Glomerular visceral epithelial cell (primary cell): ENCODE results near the gene PIEZO2.
"Not testable (repeated sequence)": the region's sequence is repeated elsewhere in the genome, so short reads cannot be mapped to it uniquely, and the experiment has no call there.

Experiments
- DNase-seq: peaks from one replicate; pipeline ENCODE4 v3.0.0-alpha.2; 2016; ENCODE audit errors: extremely low spot score

The PIEZO2 gene

DNA sequence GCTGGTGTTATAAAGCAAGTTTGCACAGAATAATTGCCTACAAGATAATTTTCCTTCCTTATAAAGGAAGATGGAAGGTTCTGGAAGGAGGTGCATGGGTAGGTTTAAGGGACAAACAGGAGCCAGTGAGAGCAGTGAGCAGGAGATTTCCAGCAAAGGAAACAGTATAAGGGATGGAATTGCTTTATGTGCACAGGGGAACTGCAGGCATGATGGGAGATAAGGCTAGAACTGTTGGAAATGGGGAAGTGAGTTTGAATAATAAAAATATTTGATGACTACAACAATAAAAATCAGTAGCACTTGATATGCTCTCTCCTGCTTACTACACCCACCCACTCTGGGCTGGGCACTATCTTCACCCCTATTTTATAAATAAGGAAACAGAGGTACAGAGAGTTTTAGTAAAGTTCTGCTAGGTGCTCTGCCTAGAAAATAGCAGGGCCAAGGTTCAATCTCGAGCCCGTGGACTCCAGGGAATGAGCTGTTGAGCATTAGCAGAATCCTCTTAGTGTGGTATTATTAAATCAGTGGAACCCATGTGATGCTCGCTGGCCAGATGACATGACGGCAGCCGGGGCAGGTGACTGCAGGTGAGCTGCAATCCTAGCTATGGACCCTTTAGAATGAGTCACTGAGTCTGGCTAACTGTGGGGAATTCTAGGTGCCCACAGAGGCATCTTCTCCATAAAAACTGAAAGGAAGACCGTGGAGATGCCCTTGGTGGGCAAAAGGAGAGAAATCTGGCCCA, 302.5 kb downstream of the PIEZO2 start:
- no peak for DNase-seq

DNA sequence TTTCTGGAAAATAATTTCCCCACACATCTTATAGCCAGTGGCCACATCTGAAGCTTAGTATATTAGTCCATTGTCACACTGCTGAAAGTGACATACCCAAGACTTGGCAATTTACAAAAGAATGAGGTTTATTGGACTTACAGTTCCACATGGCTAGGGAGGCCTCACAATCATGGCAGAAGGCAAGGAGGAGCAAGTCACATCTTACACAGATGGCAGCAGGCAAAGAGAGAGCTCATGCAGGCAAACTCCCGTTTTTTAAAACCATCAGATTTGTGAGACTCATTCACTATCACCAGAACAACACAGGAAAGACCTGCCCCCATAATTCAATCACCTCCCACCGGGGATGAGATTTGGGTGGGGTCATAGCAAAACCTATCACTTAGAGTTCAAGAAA, 303.3 kb downstream of the PIEZO2 start:
- DNase-seq: not testable (repeated sequence)

DNA sequence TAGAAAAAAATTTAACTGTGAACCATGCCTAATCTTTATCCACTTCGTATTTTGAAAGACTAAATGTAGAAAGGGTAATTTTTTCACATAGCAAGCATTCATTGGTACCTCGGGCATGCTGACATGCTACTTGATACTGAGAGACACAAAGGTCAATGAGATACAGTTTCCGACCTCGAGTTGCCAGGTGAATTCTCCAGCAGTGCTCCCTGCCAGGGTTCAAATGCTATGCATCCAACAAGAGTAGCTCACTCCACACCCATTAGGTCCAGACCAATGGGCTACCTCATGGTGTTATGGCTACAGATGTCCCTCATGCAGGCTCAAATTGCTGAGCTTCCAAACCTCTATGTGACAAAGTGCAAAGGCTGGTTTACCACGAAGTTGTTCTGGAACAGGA, 305.8 kb downstream of the PIEZO2 start:
- no peak for DNase-seq

DNA sequence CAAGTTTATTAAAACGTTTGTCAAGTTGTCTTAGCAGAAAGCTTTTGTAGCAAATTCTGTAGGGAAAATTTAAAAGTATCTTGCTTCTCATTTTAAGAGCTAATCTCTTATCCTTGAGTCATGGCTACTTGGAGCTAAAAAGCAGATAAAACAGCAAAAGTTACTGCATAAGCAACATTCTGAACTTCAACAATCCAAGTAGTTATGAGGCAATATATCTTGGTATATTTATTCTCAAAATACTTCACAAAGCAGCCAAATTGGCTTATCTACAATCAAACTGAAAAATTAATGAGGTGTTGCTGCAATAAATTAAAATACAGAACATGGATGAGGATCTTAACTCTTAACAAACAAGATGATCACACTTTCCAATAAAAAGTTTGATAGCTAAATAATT, 306.5 kb downstream of the PIEZO2 start:
- no peak for DNase-seq

DNA sequence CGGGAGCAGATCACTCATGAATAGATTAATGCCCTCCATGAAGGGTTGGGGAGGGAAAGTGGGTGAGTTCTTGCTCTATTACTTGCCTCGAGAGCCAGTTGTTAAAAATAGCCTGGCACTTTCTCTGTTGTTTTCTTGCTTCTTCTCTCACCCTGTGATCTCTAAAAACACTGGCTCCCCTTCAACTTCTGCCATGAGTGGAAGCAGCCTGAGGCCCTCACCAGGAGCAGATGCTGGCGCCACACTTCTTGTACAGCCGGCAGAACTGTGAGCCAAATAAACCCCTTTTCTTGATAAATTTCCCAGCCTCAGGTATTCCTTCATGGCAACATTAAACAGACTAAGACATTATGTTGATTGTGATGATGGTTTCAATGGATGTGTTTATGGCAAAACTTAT, 307.0 kb downstream of the PIEZO2 start:
- DNase-seq: no peak

DNA sequence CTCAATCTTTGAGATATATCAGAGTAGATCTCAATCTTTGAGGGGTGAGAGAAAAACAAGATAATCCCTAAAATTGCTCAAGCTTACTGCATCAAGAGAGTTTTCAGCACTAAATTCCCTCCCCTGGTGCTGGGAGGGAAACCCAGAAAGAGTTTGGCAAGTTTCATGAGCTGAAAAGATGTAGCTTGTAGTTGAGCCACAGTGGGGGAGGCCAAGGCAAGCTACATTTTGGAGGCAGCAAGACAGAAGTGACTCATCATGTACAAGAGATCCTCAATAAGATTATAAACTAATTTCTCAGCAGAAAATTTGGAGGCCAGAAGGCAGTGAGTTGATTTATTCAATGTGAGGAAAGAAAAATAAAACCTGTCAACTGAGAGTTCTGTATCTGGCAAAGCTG, 308.2 kb downstream of the PIEZO2 start:
- DNase-seq: no peak

DNA sequence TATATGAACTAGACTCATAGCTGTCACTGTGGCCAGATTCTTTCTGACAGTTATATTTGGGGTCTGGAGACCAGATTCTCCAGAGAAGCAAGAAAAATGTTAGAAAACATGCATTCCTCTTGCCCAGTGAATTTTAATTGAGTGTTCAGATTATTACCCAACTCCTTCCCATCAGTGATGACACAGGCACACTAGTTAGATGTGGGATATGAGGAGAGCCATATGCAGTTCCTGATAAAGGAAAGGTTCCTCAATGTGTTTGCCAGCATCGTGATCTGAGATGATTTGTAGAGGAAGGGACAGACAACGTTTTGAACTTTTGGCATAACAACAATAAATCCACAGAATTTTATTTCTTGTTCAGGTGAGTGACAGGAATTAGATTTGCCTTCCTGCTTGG, 308.6 kb downstream of the PIEZO2 start:
- no peak for DNase-seq

DNA sequence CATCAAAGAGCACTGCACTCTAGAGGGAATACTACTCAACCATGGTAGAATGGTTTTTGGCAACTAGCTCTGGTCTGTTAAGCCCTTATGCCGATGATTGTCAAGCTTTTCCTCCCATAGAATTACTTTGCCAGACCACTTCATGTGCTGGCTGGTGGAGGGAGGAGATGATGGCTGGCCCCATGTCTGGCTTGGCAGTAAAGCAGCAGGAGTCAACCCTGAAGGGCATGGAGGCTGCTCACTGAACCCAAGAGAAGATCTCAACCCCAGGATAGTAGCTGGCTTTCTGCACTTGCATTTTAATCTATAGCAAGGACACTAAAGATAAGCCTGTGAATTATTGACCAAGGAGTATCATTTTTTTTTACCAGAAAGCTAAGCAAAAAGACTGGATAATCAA, 309.9 kb downstream of the PIEZO2 start:
- DNase-seq: no peak

DNA sequence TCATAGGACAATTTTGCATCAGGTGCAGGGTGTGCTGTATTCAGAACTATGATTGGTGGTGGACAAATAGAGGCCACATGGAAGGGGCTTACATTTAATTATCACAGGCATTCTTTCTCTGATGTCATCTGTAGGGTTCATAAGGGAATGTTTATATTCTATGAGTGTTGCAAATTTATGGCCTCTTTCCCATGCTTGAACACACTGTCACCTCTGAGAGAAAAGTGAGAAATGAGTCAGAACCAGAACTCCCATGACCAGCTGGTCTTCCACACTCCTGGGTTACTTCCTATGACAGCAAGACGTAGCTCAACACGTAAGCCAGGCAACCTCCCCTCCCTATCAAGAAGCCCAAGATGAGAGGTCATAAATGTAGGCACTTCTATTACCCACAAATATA, 310.8 kb downstream of the PIEZO2 start:
- no peak for DNase-seq

DNA sequence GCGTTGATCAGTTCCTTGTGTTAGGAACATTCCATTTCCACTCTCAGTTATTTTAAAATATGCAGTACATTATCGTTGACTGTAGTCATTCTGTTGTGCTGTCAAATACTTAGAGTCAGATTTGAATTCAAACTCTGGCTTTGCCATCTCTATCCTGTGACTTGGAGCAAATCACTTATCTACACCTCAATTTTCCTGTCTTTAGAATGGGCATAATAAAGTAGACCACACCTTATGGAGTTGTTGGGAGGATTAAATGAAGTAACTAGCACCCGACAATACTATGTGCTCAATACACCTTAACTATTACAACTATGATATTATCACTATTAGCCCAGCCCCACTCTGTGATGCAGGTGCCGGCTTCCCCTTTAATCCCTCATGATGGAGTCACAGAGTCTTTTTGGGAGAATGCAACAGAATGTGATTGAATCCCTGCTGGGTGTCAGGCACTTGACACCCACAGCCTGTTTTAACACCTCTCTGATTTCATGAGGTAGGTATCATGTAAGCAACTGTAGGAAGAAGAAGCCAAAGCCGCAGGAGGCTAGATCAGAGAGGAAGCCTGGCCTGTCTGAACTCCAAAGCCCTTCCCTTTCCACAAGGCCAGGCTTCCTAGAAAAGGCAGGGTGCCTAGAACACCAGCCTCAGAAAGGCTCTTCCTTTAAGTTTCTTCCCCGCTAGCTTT, 315.1 kb downstream of the PIEZO2 start:
- DNase-seq: no peak

DNA sequence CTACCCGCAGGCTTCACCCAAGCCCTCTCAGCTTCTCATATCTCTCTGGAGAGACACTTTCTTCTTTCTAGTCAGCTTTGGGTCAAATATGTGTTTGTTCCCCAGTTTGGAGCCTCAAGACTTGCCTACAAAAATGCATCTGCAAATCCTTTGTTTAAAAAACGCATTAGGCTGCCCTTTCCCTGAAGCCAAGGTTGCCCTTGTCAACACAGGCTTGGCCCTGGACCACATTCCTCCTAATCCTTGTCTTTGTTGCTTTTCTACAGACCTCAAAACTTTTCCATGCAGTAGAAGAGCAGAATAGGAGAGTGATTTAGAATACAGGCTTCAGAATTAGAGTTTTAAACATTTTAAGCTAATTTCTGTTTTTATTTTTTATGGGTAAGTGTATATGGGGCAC, 315.7 kb downstream of the PIEZO2 start:
- no peak for DNase-seq

DNA sequence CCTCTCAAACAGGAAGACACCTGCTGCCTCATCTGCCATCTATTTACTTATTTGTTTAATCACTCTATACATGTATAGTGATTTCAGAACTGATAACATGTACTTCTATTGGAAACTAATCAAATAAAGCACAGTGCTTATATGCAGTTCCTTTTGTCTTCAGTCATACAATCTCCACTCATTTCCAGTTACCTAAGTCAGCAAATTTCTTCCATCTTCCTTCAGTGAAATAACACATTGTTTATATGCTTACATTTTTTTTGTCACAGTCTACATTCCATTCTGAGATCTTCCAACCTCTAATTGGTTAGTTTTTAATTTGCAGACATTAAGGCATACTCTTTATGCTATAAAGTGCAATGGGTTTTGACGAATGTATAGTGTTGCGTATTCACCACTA, 323.0 kb downstream of the PIEZO2 start:
- no peak for DNase-seq

DNA sequence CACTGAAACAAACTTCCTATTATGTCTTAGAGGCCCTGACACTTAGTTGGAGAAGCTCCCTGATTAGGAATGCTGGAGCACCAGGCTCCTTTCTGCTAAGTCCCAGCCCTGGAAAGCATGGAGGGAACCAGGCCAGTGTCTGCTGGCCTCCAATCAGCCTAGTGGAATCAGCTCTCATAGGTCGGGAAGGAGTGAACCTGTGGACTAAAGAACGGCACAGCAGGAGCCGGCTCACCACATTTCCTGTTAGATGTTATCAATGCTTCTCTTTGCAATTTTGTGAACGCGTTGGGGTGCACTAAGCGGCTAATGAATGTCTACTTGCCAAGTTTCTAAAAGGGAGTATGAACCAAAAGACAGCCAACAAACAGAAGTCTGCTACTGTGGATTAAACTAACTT, 326.9 kb downstream of the PIEZO2 start:
- DNase-seq: no peak

DNA sequence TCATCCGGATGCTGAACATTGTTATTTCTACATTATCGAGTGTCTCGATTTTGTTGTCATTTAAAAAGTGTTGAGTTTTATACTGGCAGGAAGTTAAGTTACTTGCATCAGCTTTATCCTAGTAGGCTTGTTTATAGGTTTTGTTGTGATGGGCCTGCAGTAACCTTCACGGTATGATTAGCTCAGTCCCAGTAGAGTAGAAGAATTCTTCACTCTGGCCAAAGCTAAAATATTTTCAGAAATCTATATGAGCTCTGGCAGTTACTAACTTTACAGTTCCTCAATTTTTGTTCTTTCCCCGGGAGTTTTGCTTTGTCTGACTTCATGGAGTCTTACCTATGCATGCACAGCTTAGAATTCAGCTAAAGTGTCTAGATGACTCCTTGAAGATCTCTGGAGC, 328.7 kb downstream of the PIEZO2 start:
- DNase-seq: no peak

DNA sequence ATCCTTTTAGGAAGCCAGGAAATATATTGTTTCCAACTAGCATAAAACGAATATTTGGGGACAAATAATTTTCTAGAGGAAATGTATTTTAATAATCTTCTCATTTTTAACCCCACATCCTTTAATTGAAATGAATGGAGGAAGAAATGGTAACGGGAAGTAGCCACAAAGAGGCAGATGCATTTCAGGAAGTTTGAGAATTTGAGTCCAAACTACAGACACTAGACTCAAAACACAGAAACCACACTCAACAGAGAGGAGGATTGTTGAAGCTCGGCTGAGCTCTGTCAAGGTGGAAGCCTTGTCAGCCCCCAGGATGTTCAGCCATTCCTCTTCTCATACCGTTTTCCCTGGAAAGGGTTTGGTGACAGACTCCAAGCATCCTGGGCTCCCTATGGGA, 335.0 kb downstream of the PIEZO2 start:
- no peak for DNase-seq

DNA sequence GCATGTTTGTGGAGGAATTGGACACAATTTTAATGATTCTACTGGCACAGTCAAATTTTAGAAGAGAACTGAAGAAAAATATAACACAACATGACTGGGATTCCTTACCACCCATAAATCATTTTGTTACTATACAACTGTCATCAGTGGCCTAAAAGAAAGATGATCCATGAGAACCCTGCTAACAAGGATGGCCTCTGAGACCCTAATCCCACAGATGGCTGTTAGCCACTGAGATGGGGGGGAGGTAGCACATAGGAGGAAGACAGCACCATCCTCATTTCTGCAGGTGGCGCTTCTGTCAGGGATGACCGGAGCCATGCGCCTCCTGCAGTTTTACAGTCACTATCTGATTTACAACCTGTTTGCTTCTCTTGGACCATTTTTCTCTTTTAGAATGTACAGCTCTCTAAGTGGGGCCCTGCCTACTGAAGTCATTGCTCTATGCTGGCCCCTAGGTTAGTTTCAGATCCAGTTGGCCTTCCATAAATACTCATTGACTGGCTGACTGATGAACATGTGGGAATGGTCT, 343.7 kb downstream of the PIEZO2 start:
- DNase-seq: no peak

DNA sequence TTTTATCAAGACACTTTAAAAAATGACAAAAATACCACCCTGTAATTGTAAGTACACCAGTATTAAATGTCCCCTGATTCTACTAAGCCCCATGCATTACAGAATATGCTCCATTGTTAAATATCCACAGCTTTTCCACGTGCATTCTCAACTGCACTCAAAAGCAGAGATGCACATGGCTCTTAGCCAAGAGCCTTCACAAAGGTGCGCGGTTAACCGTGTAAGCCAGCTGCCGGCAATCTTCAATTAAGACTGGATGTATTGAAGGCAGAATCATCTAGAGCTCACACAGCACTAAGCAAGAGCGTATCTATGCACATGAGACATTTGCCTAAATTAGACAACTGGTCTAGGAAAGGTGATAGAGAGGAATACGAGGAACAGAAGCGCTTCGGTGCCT, 345.2 kb downstream of the PIEZO2 start:
- no peak for DNase-seq

DNA sequence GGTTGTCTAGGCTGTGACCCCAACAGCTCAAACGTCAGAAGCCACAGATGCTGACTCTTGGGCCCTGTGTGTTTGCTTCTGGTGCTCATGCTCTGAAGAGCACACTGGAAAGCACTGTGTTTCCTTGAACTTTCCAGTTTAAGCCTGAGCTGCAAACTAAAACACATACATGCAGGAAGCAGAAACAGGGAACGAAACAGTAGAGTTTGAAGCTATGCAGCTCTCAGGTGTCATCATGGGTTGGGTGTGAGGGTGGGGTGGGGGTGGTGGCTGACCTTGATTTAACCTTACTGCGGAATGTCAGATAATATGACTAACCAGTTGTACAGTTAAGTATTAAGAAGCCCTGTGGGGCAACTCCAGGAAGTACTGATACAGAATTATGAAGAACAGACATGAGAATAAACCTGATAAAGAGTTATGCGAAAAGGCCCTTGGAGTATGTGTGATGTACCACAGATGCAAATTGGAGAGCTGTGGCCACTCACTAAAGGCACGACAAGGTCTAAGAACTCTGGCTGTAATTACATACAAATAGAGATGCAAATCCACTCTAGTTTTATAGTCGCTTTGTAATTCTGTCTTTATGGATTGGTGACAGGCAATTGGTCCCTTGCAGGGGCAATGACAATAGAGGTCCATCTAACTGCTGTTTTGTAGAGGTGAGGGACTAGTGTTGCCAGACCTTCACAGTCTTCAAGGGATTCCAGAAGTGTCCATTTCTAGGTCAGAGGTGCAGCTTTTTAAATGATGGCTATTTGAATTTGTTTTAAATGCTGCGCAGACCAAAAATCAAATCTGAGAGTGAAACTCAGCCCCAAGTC, 350.4 kb downstream of the PIEZO2 start:
- peak; percentile 74 for DNase-seq

DNA sequence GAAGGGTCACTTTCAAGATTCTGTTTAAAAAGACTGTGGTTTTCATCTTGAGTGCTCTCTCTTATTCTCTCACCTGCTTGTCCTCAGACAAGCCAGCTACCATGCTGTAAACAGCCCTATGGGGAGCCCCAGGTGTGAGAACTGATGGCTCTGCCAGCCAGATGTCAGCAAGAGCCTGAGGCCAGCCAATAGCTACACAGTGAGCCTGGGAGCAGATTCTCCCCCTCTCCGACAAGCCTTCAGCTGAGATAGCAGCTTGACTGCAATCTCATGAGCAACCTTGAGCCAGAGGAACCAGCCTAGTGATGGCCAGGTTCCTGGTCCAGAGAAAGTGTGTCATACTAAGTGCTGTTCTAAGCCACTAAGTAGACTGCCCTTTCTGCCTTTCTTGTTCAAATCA, 351.5 kb downstream of the PIEZO2 start:
- no peak for DNase-seq

DNA sequence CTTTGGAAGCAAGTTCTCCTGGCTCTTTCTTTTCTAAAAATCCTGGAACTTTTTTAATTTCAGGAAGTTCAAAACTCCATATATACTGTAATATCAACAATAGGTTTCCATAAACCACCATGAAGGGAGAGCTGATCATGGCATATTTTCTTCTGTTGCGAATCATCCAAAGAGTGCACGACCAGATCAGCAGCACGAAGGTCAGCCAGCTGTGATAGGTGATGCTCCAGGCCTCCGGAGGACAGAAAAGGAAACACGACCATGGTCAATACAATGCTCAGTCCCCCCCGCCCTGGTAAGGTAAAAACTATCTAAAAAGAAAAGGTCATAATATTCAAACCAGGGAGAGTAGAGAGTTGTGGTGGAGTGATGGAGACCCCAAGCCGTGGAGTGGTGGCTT, 354.6 kb downstream of the PIEZO2 start:
- DNase-seq: no peak

DNA sequence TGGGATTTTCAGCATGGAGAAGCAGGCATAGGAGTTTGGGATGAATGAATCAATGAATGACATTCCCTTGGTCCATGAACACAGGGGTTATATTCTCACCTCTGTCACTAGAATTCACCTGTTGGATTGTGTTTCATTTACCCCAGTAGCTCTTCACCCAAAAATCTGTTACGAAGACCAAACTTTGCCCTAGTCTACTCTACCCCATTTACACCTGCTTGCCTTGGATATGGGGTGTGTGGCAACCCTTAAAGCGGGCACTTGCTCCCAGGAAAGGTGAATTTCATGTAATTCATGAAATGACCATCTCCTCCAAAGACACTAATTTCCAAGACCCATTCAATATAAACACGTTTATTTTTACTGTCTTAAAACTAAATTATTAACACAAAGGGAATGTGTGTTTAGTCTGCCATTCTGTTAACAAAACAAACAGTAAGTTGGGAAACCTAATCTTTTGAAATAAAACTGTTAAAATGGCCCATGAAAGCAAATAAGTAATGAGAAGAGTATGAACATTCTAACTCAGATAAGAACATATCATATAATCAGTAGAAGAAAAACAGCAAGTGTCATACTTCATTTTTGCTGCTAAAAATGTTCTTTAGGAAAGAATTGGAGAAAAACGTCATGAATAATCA, 355.5 kb downstream of the PIEZO2 start:
- no peak for DNase-seq

DNA sequence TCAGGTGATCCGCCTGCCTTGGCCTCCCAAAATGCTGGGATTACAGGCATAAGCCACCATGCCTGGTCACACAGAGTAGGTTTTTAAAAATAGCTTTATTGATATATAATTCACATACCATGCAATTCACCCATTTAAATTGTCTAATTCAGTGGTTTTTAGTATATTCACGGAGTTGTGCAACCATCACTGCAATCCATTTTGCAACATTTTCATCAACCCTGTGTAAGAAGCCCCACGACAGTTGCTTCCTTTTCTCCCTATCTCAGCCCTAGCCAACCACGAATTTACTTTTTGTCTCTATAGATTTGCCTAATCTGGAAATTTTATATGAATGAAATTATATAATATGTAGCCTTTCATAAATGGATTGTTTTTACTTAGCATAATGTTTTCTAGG, 357.2 kb downstream of the PIEZO2 start:
- DNase-seq: no peak
